ENCODE results near the gene TRAF3IP1.

GRCh38 chr2:238440331-238440730 is 120.0 kb downstream of the TRAF3IP1 start:
- TF ChIP-seq CTCF (IDR thresholded peaks at IDR 0.05) (no peak), POLR2A (IDR thresholded peaks at IDR 0.05) (no peak)

Data from body of pancreas (tissue), 4 donors.